ENCODE data around the gene PNPLA7. TPM values are rescaled to one million over a fixed set of nuclear protein-coding genes. Genes with fewer than 3 reads are reported as not detected.

PNPLA7 gene
- total RNA-seq, 1 experiment from 2014 or later = 1.3 TPM

GRCh38 chr9:137497921-137498719 lies 52.1 kb downstream of the PNPLA7 start:
- DNase-seq (ENCODE audit: low spot score) (no peak), ATAC-seq (no peak)
- CTCF ChIA-PET = interaction anchor here (1.5 kb wide), 1 partner anchor 13 kb away, joined by 3 read pairs; no protein-coding TSS in a partner anchor
- Mint-ChIP-seq H3K4me1 (no peaks in the 10 kb centered on the region), H3K36me3 (peaks cover 15% of the 10 kb centered on the region), H3K27me3 (ENCODE audit: low read depth) (peaks cover 12% of the 10 kb centered on the region), H3K4me3 (no peak overlapping the region), H3K9me3 (peaks cover 13% of the 10 kb centered on the region), H3K27ac (no peak overlapping the region)
- no peak for TF ChIP-seq USF1 (CRISPR knock-in tag; IDR thresholded peaks at IDR 0.05)
- no peak for TF ChIP-seq ZNF219 (CRISPR knock-in tag; IDR thresholded peaks at IDR 0.05; ENCODE audit: borderline replicate concordance)
- TF ChIP-seq NFATC4 (CRISPR knock-in tag; IDR thresholded peaks at IDR 0.05) = no peak
- TF ChIP-seq TEAD4 (CRISPR knock-in tag; IDR thresholded peaks at IDR 0.05) = no peak
- POLR2A ChIA-PET = no interaction called here

- DNase-seq (ENCODE audit: low spot score) (no peak), ATAC-seq (no peak)
- Mint-ChIP-seq H3K9me3 (peaks cover 5% of the 10 kb centered on the region; the same call in 1 of the 2 replicates), H3K27me3 (ENCODE audit: low read depth) (peaks cover 2% of the 10 kb centered on the region), H3K4me3 (no peak overlapping the region), H3K4me1 (no peaks in the 10 kb centered on the region), H3K27ac (no peak overlapping the region), H3K36me3 (peaks cover 3% of the 10 kb centered on the region)
- ChIA-PET CTCF (no interaction called here), POLR2A (no interaction called here)
- TF ChIP-seq ZNF219 (CRISPR knock-in tag; IDR thresholded peaks at IDR 0.05; ENCODE audit: borderline replicate concordance) (no peak), IRF2 (CRISPR knock-in tag; IDR thresholded peaks at IDR 0.05; ENCODE audit: borderline replicate concordance, low read depth) (no peak), ZMAT4 (CRISPR knock-in tag; IDR thresholded peaks at IDR 0.05) (no peak), PRRX2 (CRISPR knock-in tag; IDR thresholded peaks at IDR 0.05) (no peak), NFE2L1 (CRISPR knock-in tag; IDR thresholded peaks at IDR 0.05) (no peak), ZNF671 (CRISPR knock-in tag; IDR thresholded peaks at IDR 0.05) (no peak), ZNF396 (CRISPR knock-in tag; IDR thresholded peaks at IDR 0.05; ENCODE audit: borderline replicate concordance) (no peak), NR1H2 (CRISPR knock-in tag; IDR thresholded peaks at IDR 0.05) (no peak), RORB (CRISPR knock-in tag; IDR thresholded peaks at IDR 0.05) (no peak), E2F1 (CRISPR knock-in tag; IDR thresholded peaks at IDR 0.05) (no peak)
Measured at GRCh38 chr9:137496601-137497375, 53.4 kb downstream of the PNPLA7 start.

- ATAC-seq (no peak), DNase-seq (ENCODE audit: low spot score) (no peak)
- ChIA-PET CTCF (no interaction called here), POLR2A (no interaction called here)
- no peak overlapping the region for H3K4me3 Mint-ChIP-seq
- H3K9me3 Mint-ChIP-seq = peaks cover 3% of the 10 kb centered on the region; the same call in 1 of the 2 replicates
- no peaks in the 10 kb centered on the region for H3K4me1 Mint-ChIP-seq
- no peaks in the 10 kb centered on the region for H3K36me3 Mint-ChIP-seq
- H3K27ac Mint-ChIP-seq = no peak overlapping the region
- H3K27me3 Mint-ChIP-seq (ENCODE audit: low read depth) = no peaks in the 10 kb centered on the region
- no peak for TF ChIP-seq NFE2L1 (CRISPR knock-in tag; IDR thresholded peaks at IDR 0.05)
- no peak for TF ChIP-seq FOXP1 (CRISPR knock-in tag; IDR thresholded peaks at IDR 0.05; ENCODE audit: borderline replicate concordance)
- TF ChIP-seq CTCF (IDR thresholded peaks at IDR 0.05) = no peak
- no peak for TF ChIP-seq E2F5 (CRISPR knock-in tag; IDR thresholded peaks at IDR 0.05)
- TF ChIP-seq NFYB (CRISPR knock-in tag; conservative IDR thresholded peaks at IDR 0.05; ENCODE audit: low read depth) = no peak
- TF ChIP-seq ZNF671 (CRISPR knock-in tag; IDR thresholded peaks at IDR 0.05) = no peak
- TF ChIP-seq PRRX2 (CRISPR knock-in tag; IDR thresholded peaks at IDR 0.05) = no peak
- TF ChIP-seq TP53 (CRISPR knock-in tag; IDR thresholded peaks at IDR 0.05) = no peak
- no peak for TF ChIP-seq JUN (CRISPR knock-in tag; IDR thresholded peaks at IDR 0.05)
- no peak for TF ChIP-seq E2F4 (CRISPR knock-in tag; IDR thresholded peaks at IDR 0.05; ENCODE audit: borderline replicate concordance, low read depth)
Measured at GRCh38 chr9:137494550-137495351, 55.5 kb downstream of the PNPLA7 start.
